Frontal cortex (tissue), 4 donors: ENCODE results near the gene FRMD6. TPM values are rescaled to one million over a fixed set of nuclear protein-coding genes. Genes with fewer than 3 reads are reported as not detected.
A peak's percentile ranks its signal among the peaks of the same experiment; 100 is the strongest.
"Not testable (repeated sequence)": the region's sequence is repeated elsewhere in the genome, so short reads cannot be mapped to it uniquely, and the experiment has no call there.

Experiments used
- DNase-seq, 2 donors: peaks; one replicate each; pipeline ENCODE4 v3.0.0; 2012; ENCODE audit warnings: low spot score in 2 of 2
- FAIRE-seq: peaks from 2 replicates; lab custom pipeline; 2012; peaks lifted over from hg19 to GRCh38; lab: Jason Lieb, UNC
- total RNA-seq: library from RNA; depleted of rRNA; stranded (reverse); fragments of >200 nt; gene quantifications from one replicate; pipeline ENCODE4 v1.2.3, GENCODE V29; 2014
- donor health status: control.
- donor health status: control.
- donor health status: control.

The FRMD6 gene
- total RNA-seq, 1 donor from 2014 or later: 13.5 TPM

DNA sequence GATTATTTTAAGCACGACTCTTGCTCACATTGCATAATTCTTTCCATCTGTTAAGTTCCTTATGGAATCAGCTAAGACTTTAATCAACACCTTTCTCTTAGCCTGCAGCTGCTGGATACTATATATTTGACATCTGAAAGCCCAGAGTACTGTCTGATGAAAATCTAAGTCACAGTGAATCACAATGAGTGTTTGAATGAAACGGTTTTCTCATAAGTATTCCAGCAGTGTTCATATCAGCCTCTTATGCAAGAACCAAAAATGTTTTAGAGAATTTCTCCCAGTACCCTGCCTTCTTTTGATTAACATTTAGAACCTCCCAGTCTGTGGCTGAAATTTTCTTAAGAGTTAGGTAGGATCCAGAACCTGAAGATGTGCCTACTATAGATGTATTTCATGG lies 55.6 kb downstream of the FRMD6 start:
- no peak for FAIRE-seq
- DNase-seq: no peak

DNA sequence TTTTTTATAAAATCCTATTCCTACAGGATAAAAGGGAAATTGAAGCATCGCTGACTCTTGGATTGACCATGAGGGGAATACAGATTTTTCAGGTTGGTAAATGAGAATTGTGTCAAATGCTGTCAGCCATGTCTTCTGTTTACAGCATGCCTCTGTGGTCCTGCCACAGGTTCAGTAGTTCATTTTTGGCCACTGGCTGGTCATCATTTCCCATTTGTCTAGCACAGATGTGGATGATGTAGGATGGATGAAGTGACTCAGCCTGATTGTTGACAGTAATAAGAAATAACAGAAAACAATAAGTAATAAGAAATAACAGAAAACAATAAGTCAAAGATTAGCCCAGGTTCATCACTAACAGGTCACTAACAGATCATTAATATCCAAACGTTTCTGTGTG lies 59.8 kb downstream of the FRMD6 start:
- FAIRE-seq: no peak
- no peak for DNase-seq

DNA sequence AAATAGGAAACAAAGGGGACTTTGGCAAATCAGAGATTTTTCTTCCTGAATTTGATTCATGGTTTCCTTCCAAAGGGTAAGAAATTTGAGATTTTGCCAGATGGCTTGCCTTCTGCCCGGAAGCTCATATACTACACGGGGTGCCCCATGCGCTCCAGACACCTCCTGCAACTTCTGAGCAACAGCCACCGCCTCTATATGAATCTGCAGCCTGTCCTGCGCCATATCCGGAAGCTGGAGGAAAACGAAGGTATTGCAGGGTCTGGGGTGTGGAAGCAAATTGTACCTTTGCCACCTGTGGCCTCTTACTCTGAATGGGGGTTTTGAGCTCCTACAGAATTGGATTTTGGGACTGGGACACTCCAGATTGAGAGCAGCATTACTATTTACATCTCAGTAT lies 63.5 kb downstream of the FRMD6 start:
- FAIRE-seq (no peak), DNase-seq (no peak)

DNA sequence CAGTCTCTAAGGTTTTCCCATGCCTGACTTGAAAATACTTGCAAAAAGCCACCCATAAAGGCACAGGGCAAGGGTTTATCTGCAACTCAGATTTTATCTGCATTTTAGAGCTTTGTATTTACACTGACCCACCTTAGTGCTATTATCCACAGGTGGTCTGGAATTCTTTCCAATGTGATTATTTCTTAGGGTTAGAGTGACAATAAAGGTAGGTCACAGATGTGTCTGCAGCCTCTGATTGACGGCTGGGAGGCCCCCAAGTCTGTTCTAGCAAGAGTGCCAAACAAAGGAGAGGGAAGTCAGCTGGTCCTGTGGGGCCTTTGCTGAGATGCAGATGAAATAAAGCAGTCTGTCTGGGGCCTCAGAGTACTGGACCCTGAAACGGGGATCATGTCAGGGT lies 64.0 kb downstream of the FRMD6 start:
- DNase-seq: no peak

DNA sequence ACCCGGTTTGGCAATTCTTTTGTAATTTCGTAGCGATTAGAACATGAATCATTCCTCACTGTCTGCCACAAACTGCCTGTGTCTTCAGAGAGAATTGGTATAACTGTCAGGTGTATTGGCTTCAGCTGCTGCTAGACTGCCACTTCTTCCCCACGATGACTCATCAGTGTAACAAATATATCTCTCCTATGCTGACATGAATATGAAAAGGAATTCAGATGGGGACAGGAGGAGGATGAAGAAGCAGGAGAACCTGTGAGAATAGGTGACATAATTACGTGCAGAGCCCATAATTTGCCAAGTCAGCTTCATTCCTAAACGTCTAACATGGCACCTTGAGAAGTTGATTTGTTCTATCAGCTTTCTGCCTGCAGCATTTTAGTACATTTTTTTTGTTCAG lies 64.9 kb downstream of the FRMD6 start:
- FAIRE-seq (no peak), DNase-seq (peak in 1 of 2 donors; percentile 19)

More for the DNA sequence above, 64.0 kb downstream of the FRMD6 start:
- no peak for FAIRE-seq

DNA sequence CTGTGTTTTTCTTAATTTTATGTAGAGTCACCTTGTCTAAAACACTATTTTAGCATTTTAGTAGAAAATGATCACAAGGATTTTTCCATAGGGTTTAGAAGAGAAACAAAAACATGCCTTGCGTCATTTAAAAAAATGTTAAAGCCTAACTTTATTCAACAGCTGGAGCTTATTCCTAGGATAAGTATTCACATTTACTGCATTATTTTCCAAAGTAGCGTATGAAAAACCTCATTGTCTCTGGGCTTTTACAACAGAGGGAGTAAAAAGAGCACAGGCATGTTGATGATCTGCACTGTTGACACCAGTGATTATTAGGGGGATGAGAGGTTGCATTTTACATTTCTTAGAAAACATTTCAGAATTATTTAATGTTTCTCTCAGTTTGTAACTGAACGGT lies 66.1 kb downstream of the FRMD6 start:
- DNase-seq: no peak
- FAIRE-seq: no peak

DNA sequence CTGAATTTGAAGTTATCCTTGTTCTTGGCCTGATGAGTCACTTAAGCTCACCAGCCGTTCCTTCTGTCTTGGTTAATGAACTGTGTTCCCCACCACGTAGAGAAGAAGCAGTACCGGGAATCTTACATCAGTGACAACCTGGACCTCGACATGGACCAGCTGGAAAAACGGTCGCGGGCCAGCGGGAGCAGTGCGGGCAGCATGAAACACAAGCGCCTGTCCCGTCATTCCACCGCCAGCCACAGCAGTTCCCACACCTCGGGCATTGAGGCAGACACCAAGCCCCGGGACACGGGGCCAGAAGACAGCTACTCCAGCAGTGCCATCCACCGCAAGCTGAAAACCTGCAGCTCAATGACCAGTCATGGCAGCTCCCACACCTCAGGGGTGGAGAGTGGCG lies 68.2 kb downstream of the FRMD6 start:
- FAIRE-seq (no peak), DNase-seq (no peak)

DNA sequence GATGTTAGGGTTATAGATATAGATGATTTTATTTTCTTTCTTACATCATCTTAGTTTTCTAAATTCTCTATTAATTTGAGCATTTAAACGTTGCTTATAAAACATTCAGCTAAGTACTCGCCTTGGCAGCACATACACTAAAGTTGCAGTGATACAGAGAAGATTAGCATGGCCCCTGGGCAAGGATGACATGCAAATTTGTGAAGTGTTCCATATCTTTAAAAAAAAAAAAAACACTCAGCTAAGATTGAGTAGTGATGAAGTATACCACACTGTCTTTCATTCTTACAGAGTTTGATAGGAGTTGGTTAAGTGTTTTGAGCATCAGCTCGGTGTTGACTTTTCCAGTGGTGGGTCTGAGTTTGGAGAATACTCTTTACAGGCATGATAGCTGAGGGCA lies 72.3 kb downstream of the FRMD6 start:
- no peak for FAIRE-seq
- no peak for DNase-seq

DNA sequence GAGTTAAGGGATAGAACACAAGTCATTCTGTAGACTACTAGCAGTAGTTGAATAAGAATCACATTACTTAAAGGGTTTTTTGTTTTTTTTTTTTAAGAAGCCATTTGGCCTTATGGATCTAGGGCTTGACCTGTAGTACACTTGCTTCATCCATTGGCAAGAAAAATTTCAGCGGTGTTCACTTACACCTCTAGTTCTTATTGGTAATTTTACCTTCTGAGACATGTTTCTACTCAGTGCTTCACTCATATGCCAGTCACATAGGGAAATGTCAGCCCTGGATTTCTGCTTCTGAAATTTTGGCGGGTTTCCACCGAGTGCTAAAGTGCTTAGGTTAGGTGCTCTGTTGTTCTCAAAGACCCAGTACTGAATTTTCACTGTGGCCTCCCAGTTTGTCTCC lies 72.9 kb downstream of the FRMD6 start:
- FAIRE-seq (no peak), DNase-seq (no peak)

DNA sequence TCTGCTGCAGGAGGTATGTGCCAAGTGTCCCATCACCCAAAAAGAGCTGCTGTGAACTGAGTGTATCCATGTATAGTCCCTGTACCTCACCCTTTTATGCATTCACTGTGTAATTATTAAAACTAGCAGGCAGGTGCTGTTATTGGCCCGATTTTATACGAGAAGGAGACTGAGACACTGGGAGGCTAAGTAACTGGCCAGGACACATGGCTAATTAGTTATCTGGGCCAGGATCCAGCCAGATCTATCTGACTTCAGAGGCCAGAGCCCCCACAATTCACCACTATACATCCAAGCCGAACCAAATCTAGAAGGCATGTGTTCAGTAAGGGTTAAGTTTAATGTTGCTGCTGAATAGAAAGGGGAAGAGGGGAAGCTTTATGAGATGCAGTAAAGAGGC lies 73.4 kb downstream of the FRMD6 start:
- no peak for FAIRE-seq
- DNase-seq: no peak

DNA sequence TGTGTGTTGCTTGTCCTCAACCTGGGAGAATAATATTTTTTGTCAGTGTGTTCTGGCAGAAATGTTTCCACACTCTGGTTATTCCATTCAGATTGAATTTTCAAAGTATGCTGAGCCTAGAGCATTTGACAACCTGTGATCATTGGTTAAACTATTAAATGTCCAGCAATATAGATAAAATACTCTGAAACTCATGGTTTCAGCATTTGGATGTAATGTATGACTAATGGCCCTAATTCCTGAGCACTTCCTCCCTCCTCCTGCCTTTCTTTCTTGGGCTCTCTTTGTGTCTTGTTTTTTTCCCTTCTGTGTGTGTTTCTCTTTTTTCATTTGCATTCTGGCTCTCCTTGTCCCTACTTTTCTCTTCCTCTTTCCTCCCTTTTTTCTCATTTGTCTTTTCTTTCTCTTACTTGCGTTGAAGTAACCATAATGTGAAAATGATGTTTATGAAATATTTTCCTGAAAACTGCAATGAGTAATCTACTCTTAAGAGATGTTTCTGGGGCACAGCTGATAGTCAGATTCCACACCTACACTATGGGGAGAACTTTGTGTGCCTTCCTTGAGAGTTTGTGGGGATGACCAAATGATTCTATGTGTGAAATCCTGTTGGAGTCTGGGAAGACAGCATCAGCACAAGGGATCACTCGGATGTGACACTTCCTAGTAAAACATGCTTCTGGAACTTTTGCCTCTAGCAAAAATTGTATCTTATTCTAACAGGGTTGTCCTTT lies 74.6 kb downstream of the FRMD6 start:
- DNase-seq: no peak
- no peak for FAIRE-seq

DNA sequence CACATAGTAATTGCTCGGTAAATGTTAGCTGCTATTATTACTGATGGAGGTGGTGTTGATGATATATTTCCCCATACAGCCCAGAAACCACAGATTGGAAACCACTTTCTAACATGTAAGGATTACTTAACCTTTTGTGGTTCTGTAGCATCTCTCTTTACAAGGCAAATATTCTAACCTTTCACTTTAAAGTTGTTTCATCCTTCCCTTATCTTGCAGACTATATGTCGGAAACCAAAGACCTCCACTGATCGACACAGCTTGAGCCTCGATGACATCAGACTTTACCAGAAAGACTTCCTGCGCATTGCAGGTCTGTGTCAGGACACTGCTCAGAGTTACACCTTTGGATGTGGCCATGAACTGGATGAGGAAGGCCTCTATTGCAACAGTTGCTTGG lies 75.8 kb downstream of the FRMD6 start:
- DNase-seq (no peak), FAIRE-seq (no peak)

DNA sequence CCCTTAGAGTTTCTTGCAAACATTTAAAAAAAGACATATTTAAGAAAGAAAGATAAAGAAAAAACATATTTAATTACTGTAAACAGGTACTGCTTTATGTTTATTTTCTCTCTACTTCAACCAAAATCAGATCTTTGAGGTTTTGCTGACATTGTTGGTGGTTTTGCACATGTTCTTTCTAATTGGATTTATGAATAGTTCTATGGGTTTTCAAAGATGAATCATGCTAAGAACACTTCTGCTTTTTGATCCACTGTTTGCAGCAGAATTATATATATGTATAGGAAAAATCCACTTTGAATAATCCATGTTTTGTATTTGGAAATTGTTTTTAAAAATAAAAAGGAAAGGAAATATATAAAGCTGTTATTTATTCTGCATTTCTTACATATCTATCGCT lies 78.4 kb downstream of the FRMD6 start:
- FAIRE-seq: no peak
- DNase-seq: no peak

DNA sequence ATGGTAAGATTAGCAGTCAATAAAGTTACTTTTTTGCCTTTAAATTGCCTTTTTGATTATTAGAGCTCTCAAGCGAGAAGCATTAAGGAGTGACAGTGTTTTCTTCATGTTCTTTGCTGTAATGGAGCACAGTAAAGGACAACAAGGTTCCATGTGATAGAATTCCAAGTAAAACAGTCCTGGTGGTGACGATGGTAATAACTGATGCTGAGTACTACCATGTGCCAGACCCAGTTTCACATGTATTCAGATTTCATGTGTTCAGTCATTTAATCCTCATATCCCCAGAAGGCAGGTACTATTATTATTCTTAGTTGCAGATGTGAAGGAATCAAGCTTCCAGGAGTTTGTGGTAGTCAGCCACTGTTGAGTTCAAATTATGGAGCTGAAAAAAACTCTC lies 79.0 kb downstream of the FRMD6 start:
- DNase-seq: no peak
- no peak for FAIRE-seq

DNA sequence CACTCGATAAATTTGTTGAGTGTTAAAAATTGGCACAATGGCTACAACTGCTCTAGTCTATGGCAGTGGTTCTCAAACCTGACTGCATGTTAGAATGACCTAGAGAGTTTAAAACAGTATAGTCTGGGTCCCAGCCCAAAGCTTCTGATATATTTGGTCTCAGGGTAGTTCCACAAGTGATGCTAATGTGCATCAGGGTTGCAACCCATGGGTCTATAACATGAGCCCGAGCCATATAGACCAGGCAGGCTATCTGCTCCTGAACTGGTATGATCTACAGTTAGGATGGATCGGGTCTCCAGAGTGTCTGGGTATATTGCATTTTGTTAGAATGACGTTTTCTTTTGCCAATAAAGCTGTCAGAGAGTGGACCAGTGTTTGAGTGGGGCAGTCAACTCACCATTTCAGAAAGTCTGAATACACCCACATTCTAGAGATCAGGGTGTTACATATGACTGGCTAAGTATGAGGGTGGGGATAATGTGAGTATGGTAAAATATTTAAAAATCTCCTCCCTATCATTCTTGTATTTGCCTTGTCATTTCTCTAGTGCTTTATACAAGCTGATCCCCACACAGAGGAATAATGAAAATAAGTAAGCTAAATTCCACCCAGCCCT lies 80.9 kb downstream of the FRMD6 start:
- FAIRE-seq: no peak
- no peak for DNase-seq

DNA sequence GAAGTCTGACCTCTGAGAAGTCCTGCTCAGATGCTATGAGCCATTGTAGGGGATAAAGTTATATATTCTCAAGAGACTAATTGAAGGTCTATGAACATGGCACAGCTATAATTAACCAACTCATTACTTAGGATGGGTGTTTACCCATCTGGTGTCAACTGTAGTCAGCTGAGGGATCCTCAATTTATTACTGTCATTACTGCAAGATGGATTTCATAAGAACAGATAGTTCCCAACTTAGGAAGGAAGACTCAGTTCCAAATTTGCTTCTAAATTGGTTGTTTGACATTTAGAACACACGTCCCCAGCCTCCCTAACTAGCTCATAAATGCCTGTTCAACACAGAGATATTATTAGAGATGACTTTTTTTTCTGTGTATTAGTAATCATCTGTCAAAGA lies 81.4 kb downstream of the FRMD6 start:
- FAIRE-seq (no peak), DNase-seq (no peak)

DNA sequence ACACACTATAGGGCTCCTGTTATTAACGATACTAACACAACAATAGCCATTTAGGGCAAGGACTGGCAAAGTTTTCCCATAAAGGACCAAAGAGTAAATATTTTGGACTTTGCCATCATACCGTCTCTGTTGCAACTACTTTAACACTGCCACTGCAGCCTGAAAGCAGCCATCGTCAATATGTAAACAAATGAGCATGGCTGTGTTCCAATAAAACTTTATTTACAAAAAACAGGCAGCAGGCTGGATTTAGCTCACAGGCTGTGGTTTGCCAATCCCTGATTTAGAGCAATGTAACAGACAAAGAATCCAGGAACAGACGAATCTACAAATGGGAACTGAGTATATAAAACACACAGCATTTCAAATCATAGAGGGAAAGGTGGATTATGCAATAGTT lies 84.1 kb downstream of the FRMD6 start:
- DNase-seq (no peak), FAIRE-seq (no peak)

DNA sequence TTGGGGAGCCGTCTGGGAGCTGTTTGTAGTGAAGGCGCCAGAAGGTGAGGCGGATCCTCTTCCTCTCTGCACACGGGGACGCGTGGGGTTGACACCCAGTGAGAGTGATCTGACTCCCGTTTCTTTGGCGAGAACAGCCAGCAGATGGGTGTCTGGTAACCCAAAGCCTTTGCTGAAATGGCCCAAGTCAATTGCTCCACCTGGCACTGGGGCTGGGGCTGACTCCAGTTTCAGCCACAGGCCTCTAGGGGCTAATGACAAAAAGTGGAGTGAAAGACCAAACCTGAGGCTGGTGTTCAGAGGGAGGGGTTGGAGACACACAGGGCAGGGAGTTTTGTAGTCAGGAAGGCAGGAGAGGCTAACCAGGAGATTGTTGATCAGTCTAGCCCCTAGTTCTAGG lies 87.0 kb downstream of the FRMD6 start:
- FAIRE-seq: no peak
- DNase-seq: no peak

DNA sequence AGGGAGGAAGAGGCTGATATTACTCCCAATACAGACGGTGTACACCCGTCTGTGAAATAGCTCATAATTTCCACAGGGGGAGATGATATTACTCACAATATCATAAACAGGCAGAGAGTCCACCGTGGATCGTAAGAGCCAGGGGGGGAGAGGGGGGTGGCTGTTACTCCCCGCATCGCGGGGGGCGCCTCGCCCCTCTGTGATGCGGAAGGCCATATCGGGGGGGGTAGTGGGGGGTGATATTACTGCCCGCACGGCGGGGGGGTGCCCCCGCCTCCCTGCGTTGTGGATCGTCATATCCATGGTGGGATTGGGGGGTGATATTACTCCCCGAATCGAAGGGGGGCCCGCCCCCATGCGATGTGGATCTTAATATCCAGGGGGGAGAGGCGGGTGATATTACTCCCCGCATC lies 91.9 kb downstream of the FRMD6 start:
- no peak for DNase-seq
- no peak for FAIRE-seq

DNA sequence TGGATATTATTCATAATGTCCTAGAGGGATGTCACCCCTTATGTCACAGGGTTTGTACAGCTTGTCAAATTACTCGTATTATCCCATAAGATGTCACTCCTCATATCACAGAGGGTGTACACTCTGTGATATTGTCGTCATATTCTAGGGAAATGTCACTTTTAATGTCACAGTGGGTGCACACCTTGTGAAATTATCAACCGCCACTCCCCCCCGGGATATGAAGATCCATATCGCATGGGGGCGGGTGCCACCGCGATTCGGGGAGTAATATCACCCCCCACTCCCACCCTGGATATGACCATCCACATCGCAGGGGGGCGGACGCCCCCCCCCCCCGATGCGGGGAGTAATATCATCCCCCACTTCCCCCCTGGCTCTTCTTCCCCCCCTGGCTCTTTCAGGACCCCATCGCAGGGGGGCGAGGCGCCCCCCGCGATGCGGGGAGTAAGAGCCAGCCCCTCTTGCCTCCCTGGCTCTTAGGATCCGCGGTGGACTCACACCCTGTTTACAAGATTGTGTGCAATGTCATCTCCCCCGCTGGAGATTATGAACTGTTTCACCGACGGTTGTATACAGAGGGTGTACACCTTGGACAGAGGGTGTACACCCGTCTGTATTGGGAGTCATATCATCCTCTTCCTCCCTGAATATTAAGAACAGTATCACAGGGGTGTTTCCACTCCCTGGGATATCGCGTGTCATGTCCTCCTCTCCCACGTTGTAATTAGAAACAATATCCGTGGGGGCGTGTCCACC lies 92.8 kb downstream of the FRMD6 start:
- DNase-seq (no peak), FAIRE-seq (no peak)

DNA sequence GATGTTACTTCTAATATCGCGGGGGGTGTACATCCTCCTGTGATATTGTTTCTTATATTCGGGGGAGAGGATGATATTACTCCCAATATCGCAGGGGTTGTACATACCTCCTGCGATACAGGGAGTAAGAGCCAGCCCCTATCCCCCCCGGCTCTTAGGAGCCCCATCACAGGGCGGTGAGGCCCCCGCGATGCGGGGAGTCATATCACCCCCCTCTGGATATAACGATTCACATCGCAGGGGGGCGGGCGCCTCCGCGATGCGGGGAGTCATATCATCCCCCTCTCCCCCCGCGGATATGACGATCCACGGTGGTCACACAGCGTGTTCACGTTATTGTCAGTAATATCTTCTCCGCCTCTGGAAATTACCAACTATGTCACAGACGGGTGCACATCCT lies 95.1 kb downstream of the FRMD6 start:
- not testable (repeated sequence) for DNase-seq, FAIRE-seq
